ENCODE data around the gene FECH. TPM values are rescaled to one million over a fixed set of nuclear protein-coding genes. Genes with fewer than 3 reads are reported as not detected.

Gene FECH
- total RNA-seq, 1 experiment from 2014 or later, result 83.4 TPM

- DNase-seq, result peak in 1 of 2 experiments; percentile 50
- BruUV-seq (replicated peaks), result no TSS peak
- Histone ChIP-seq H3K79me2 (ENCODE audit: low read depth) (peaks cover 1% of the 10 kb centered on the region; the same call in 1 of the 2 replicates), H3K4me1 (replicated peaks; ENCODE audit: insufficient read depth) (peaks cover 12% of the 10 kb centered on the region), H2AFZ (no peak overlapping the region), H3K9me3 (ENCODE audit: insufficient read depth, low read depth) (no peaks in the 10 kb centered on the region), H3K4me3 (no peak overlapping the region), H3F3A (ENCODE audit: insufficient read depth, low read depth) (peaks cover 9% of the 10 kb centered on the region), H3K9me2 (ENCODE audit: insufficient read depth) (no peaks in the 10 kb centered on the region), H3K4me2 (no peak overlapping the region), H3K27ac (no peak overlapping the region), H4K20me1 (ENCODE audit: insufficient read depth) (no peaks in the 10 kb centered on the region), H3K27me3 (ENCODE audit: insufficient read depth, low read depth) (no peaks in the 10 kb centered on the region), H3K36me3 (ENCODE audit: low read depth) (no peaks in the 10 kb centered on the region)
- ChIA-PET POLR2A (ENCODE audit: unreplicated experiment) (no interaction called here), CTCF (interaction anchor here (1.2 kb wide), 1 partner anchor 21 kb away, joined by 4 read pairs; no protein-coding TSS in a partner anchor)
- TF ChIP-seq CTCF (conservative IDR thresholded peaks at IDR 0.05) (no peak), EZH2 (IDR thresholded peaks at IDR 0.05; ENCODE audit: low read depth) (no peak)
- intact Hi-C loops (cut with micrococcal nuclease; ENCODE audit: unreplicated experiment), result no loop called here
Observed at GRCh38 chr18:57627488-57627887, 41.0 kb upstream of the FECH start.

GRCh38 chr18:57624988-57625387 is 38.5 kb upstream of the FECH start:
- 0 out of 2 replicates have a peak, but pooled peaks cover 7% of the 10 kb centered on the region for H3F3A ChIP-seq (ENCODE audit: insufficient read depth, low read depth)
- H3K4me2 ChIP-seq, result no peak overlapping the region
- peak in 1 of 2 experiments; percentile 55 for DNase-seq
- no peaks in the 10 kb centered on the region for H3K9me3 ChIP-seq (ENCODE audit: insufficient read depth, low read depth)
- peaks cover 9% of the 10 kb centered on the region for H3K36me3 ChIP-seq (ENCODE audit: low read depth)
- H3K4me3 ChIP-seq, result no peak overlapping the region
- ChIA-PET CTCF (no interaction called here), POLR2A (ENCODE audit: unreplicated experiment) (no interaction called here)
- H3K9me2 ChIP-seq (ENCODE audit: insufficient read depth), result no peaks in the 10 kb centered on the region
- no peak overlapping the region for H2AFZ ChIP-seq
- peaks cover 19% of the 10 kb centered on the region for H3K79me2 ChIP-seq (ENCODE audit: low read depth)
- peaks cover 22% of the 10 kb centered on the region for H3K4me1 ChIP-seq (replicated peaks; ENCODE audit: insufficient read depth)
- H3K27ac ChIP-seq, result no peak overlapping the region
- no TSS peak for BruUV-seq (replicated peaks)
- intact Hi-C loops (cut with micrococcal nuclease; ENCODE audit: unreplicated experiment), result loop anchor here (5.0 kb wide), 1 partner anchor 417 kb away; the partner anchor contains the start of gene NEDD4L
- no peaks in the 10 kb centered on the region for H3K27me3 ChIP-seq (ENCODE audit: insufficient read depth, low read depth)
- TF ChIP-seq EZH2 (IDR thresholded peaks at IDR 0.05; ENCODE audit: low read depth), result no peak
- no peaks in the 10 kb centered on the region for H4K20me1 ChIP-seq (ENCODE audit: insufficient read depth)

GRCh38 chr18:57621246-57621604 is 34.7 kb upstream of the FECH start:
- ChIA-PET CTCF (no interaction called here), POLR2A (ENCODE audit: unreplicated experiment) (no interaction called here)
- H3K4me2 ChIP-seq, result peak overlapping the region; percentile 99
- H3K27ac ChIP-seq, result peak overlapping the region; percentile 75
- DNase-seq, result no peak
- TF ChIP-seq EZH2 (IDR thresholded peaks at IDR 0.05; ENCODE audit: low read depth) (no peak), CTCF (conservative IDR thresholded peaks at IDR 0.05) (no peak)
- intact Hi-C loops (cut with micrococcal nuclease; ENCODE audit: unreplicated experiment), result loop anchor here (5.0 kb wide), 1 partner anchor 421 kb away; the partner anchor contains the start of gene NEDD4L
- peaks cover 45% of the 10 kb centered on the region for H3K79me2 ChIP-seq (ENCODE audit: low read depth)
- H3K4me1 ChIP-seq (replicated peaks; ENCODE audit: insufficient read depth), result peaks cover 14% of the 10 kb centered on the region
- no TSS peak for BruUV-seq (replicated peaks)
- no peaks in the 10 kb centered on the region for H3K9me2 ChIP-seq (ENCODE audit: insufficient read depth)
- peaks cover 23% of the 10 kb centered on the region for H3K36me3 ChIP-seq (ENCODE audit: low read depth)
- H2AFZ ChIP-seq, result peak overlapping the region; percentile 89
- peak overlapping the region; percentile 95 for H3K4me3 ChIP-seq
- no peaks in the 10 kb centered on the region for H3K9me3 ChIP-seq (ENCODE audit: insufficient read depth, low read depth)
- 0 out of 2 replicates have a peak, but pooled peaks cover 7% of the 10 kb centered on the region for H3F3A ChIP-seq (ENCODE audit: insufficient read depth, low read depth)
- no peaks in the 10 kb centered on the region for H3K27me3 ChIP-seq (ENCODE audit: insufficient read depth, low read depth)
- peaks cover 17% of the 10 kb centered on the region for H4K20me1 ChIP-seq (ENCODE audit: insufficient read depth)

- 0 out of 2 replicates have a peak, but pooled peaks cover 7% of the 10 kb centered on the region for H3F3A ChIP-seq (ENCODE audit: insufficient read depth, low read depth)
- no peak overlapping the region for H2AFZ ChIP-seq
- ChIA-PET POLR2A (ENCODE audit: unreplicated experiment) (interaction anchor here (1.0 kb wide), 1 partner anchor 11 kb away, joined by 3 read pairs; no protein-coding TSS in a partner anchor), CTCF (no interaction called here)
- H3K79me2 ChIP-seq (ENCODE audit: low read depth), result peaks cover 48% of the 10 kb centered on the region
- TSS peak; percentile 34 for BruUV-seq (replicated peaks)
- no peak overlapping the region for H3K27ac ChIP-seq
- intact Hi-C loops (cut with micrococcal nuclease; ENCODE audit: unreplicated experiment), result loop anchor here (5.0 to 10.0 kb wide), 2 partner anchors 422 to 705 kb away; partner anchors contain the start of gene NEDD4L
- H3K27me3 ChIP-seq (ENCODE audit: insufficient read depth, low read depth), result no peaks in the 10 kb centered on the region
- peak overlapping the region; percentile 99 for H3K4me2 ChIP-seq
- no peaks in the 10 kb centered on the region for H3K9me2 ChIP-seq (ENCODE audit: insufficient read depth)
- H4K20me1 ChIP-seq (ENCODE audit: insufficient read depth), result peaks cover 26% of the 10 kb centered on the region
- no peak for DNase-seq
- TF ChIP-seq CTCF (conservative IDR thresholded peaks at IDR 0.05), result no peak
- no peak for TF ChIP-seq EZH2 (IDR thresholded peaks at IDR 0.05; ENCODE audit: low read depth)
- peak overlapping the region; percentile 95; the same call in 1 of the 2 replicates for H3K4me3 ChIP-seq
- no peaks in the 10 kb centered on the region for H3K9me3 ChIP-seq (ENCODE audit: insufficient read depth, low read depth)
- H3K36me3 ChIP-seq (ENCODE audit: low read depth), result peaks cover 29% of the 10 kb centered on the region
- peaks cover 14% of the 10 kb centered on the region for H3K4me1 ChIP-seq (replicated peaks; ENCODE audit: insufficient read depth)
Observed at GRCh38 chr18:57619876-57620275, 33.4 kb upstream of the FECH start.

Measured in PC-9 (cell line).